WTC11 (cell line): ENCODE data around the gene TCF7L1. TPM values are rescaled to one million over a fixed set of nuclear protein-coding genes. Genes with fewer than 3 reads are reported as not detected.
A peak's percentile ranks its signal among the peaks of the same experiment; 100 is the strongest.

Experiments
- ATAC-seq: fragments of 200-7000 bp; cut with Tn5 transposase; 2 replicates; pipeline ENCODE4 v1.10.0; 2021; ENCODE audit warnings: mild to moderate bottlenecking, moderate library complexity
- CTCF ChIA-PET: fragments of 300-600 bp; sonication (Branson Sonifier 250); formaldehyde crosslinking; loops from one replicate; lab custom pipeline; 2021; ENCODE audit warnings: antibody characterized with exemption; lab: Charles Lee
- POLR2A ChIA-PET: fragments of 350-600 bp; sonication (Branson Sonifier 250); formaldehyde crosslinking; loops from one replicate; lab custom pipeline; 2021; ENCODE audit warnings: antibody characterized with exemption; lab: Charles Lee
- DNase-seq: peaks from one replicate; pipeline ENCODE4 v3.0.0; 2021; ENCODE audit warnings: low spot score
- H3K27ac Mint-ChIP-seq: 2 replicates; pipeline ENCODE4 v1.8.0; 2021; ENCODE audit warnings: mixed read lengths
- H3K27me3 Mint-ChIP-seq: 2 replicates; pipeline ENCODE4 v1.8.0; 2021; ENCODE audit warnings: low read depth, mild to moderate bottlenecking, moderate library complexity, mixed read lengths
- H3K36me3 Mint-ChIP-seq: 2 replicates; pipeline ENCODE4 v1.8.0; 2021; ENCODE audit warnings: mixed read lengths
- H3K4me1 Mint-ChIP-seq: 2 replicates; pipeline ENCODE4 v1.8.0; 2022; ENCODE audit warnings: mixed read lengths
- H3K4me3 Mint-ChIP-seq: 2 replicates; pipeline ENCODE4 v1.8.0; 2021; ENCODE audit warnings: mild to moderate bottlenecking, moderate library complexity, mixed read lengths
- H3K9me3 Mint-ChIP-seq: 2 replicates; pipeline ENCODE4 v1.8.0; 2021; ENCODE audit warnings: mixed read lengths
- CTCF ChIP-seq: fragments of 200-600 bp; IDR thresholded peaks from 2 replicates; pipeline ENCODE4 v1.8.0; 2022; ENCODE audit warnings: antibody characterized with exemption
- ELF4 ChIP-seq: sonication (generic); formaldehyde crosslinking; IDR thresholded peaks from 2 replicates; pipeline ENCODE4 v1.8.1; 2022; ENCODE audit warnings: low read depth, mild to moderate bottlenecking, moderate library complexity, missing genetic modification reagents
- EMX1 ChIP-seq: fragments of 250-450 bp; sonication (Bioruptor Pico); IDR thresholded peaks from 2 replicates; pipeline ENCODE4 v1.8.0; 2021; ENCODE audit warnings: mild to moderate bottlenecking
- FOXJ3 ChIP-seq: sonication (generic); formaldehyde crosslinking; IDR thresholded peaks from 2 replicates; pipeline ENCODE4 v1.9.0; 2021; ENCODE audit warnings: missing genetic modification reagents, mild to moderate bottlenecking, borderline replicate concordance
- IRF2 ChIP-seq: sonication (generic); formaldehyde crosslinking; IDR thresholded peaks from 2 replicates; pipeline ENCODE4 v1.8.0; 2022; ENCODE audit warnings: low read depth, missing genetic modification reagents, borderline replicate concordance
- NFYB ChIP-seq: sonication (generic); formaldehyde crosslinking; conservative IDR thresholded peaks from 2 replicates; pipeline ENCODE4 v1.8.0; 2022; ENCODE audit warnings: low read depth, missing genetic modification reagents
- PRRX2 ChIP-seq: fragments of 250-450 bp; sonication (Bioruptor Pico); IDR thresholded peaks from 2 replicates; pipeline ENCODE4 v1.8.0; 2021; ENCODE audit warnings: mild to moderate bottlenecking
- RORB ChIP-seq: fragments of 250-450 bp; sonication (Bioruptor Pico); IDR thresholded peaks from 2 replicates; pipeline ENCODE4 v1.9.0; 2021; ENCODE audit warnings: mild to moderate bottlenecking
- SOX15 ChIP-seq: fragments of 250-450 bp; sonication (Bioruptor Pico); IDR thresholded peaks from 2 replicates; pipeline ENCODE4 v1.9.0; 2021; ENCODE audit warnings: mild to moderate bottlenecking
- USF1 ChIP-seq: sonication (generic); formaldehyde crosslinking; IDR thresholded peaks from 2 replicates; pipeline ENCODE4 v1.8.0; 2022; ENCODE audit warnings: mild to moderate bottlenecking, missing genetic modification reagents
- ZNF671 ChIP-seq: fragments of 250-450 bp; sonication (Bioruptor Pico); IDR thresholded peaks from 2 replicates; pipeline ENCODE4 v1.8.0; 2021; ENCODE audit warnings: mild to moderate bottlenecking
- total RNA-seq: library from RNA; stranded (reverse); gene quantifications from 3 replicates; pipeline ENCODE4 v1.2.3, GENCODE V29; 2021
- TF ChIP-seq, protein P1 (sequence below): sonication (generic); formaldehyde crosslinking; IDR thresholded peaks from 2 replicates; pipeline ENCODE4 v1.8.1; 2022; ENCODE audit warnings: missing genetic modification reagents, borderline replicate concordance
- TF ChIP-seq, protein P2 (sequence below): sonication (generic); formaldehyde crosslinking; IDR thresholded peaks from 2 replicates; pipeline ENCODE4 v1.8.1; 2023; ENCODE audit warnings: mild to moderate bottlenecking, missing genetic modification reagents, borderline replicate concordance

The TCF7L1 gene
- total RNA-seq, 1 experiment from 2014 or later, result 104 TPM

- Mint-ChIP-seq H3K4me3 (no peak overlapping the region), H3K4me1 (peaks cover 69% of the 10 kb centered on the region), H3K27me3 (no peaks in the 10 kb centered on the region), H3K9me3 (no peaks in the 10 kb centered on the region), H3K27ac (peak overlapping the region; percentile 6; the same call in 1 of the 2 replicates), H3K36me3 (0 out of 2 replicates have a peak, but pooled peaks cover under 1% of the 10 kb centered on the region)
- ATAC-seq (no peak), DNase-seq (no peak)
- CTCF ChIA-PET, result interaction anchor here (1.0 to 1.4 kb wide), 3 partner anchors 29 to 41 kb away, joined by 3 to 6 read pairs (median 4); no protein-coding TSS in a partner anchor
- TF ChIP-seq IRF2 (CRISPR knock-in tag) (no peak), CTCF (no peak), EMX1 (CRISPR knock-in tag) (no peak), SOX15 (CRISPR knock-in tag) (no peak), ELF4 (CRISPR knock-in tag) (no peak), ZNF671 (CRISPR knock-in tag) (no peak), NFYB (CRISPR knock-in tag) (no peak), PRRX2 (CRISPR knock-in tag) (no peak), RORB (CRISPR knock-in tag) (no peak), FOXJ3 (CRISPR knock-in tag) (no peak)
- TF ChIP-seq, protein P1, sequence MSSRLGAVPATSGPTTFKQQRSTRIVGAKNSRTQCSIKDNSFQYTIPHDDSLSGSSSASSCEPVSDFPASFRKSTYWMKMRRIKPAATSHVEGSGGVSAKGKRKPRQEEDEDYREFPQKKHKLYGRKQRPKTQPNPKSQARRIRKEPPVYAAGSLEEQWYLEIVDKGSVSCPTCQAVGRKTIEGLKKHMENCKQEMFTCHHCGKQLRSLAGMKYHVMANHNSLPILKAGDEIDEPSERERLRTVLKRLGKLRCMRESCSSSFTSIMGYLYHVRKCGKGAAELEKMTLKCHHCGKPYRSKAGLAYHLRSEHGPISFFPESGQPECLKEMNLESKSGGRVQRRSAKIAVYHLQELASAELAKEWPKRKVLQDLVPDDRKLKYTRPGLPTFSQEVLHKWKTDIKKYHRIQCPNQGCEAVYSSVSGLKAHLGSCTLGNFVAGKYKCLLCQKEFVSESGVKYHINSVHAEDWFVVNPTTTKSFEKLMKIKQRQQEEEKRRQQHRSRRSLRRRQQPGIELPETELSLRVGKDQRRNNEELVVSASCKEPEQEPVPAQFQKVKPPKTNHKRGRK (CRISPR knock-in tag), result no peak
- TF ChIP-seq, protein P2, sequence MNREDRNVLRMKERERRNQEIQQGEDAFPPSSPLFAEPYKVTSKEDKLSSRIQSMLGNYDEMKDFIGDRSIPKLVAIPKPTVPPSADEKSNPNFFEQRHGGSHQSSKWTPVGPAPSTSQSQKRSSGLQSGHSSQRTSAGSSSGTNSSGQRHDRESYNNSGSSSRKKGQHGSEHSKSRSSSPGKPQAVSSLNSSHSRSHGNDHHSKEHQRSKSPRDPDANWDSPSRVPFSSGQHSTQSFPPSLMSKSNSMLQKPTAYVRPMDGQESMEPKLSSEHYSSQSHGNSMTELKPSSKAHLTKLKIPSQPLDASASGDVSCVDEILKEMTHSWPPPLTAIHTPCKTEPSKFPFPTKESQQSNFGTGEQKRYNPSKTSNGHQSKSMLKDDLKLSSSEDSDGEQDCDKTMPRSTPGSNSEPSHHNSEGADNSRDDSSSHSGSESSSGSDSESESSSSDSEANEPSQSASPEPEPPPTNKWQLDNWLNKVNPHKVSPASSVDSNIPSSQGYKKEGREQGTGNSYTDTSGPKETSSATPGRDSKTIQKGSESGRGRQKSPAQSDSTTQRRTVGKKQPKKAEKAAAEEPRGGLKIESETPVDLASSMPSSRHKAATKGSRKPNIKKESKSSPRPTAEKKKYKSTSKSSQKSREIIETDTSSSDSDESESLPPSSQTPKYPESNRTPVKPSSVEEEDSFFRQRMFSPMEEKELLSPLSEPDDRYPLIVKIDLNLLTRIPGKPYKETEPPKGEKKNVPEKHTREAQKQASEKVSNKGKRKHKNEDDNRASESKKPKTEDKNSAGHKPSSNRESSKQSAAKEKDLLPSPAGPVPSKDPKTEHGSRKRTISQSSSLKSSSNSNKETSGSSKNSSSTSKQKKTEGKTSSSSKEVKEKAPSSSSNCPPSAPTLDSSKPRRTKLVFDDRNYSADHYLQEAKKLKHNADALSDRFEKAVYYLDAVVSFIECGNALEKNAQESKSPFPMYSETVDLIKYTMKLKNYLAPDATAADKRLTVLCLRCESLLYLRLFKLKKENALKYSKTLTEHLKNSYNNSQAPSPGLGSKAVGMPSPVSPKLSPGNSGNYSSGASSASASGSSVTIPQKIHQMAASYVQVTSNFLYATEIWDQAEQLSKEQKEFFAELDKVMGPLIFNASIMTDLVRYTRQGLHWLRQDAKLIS (CRISPR knock-in tag), result no peak
- POLR2A ChIA-PET, result interaction anchor here (0.7 kb wide), 1 partner anchor 86 kb away, joined by 3 read pairs; no protein-coding TSS in a partner anchor
Measured at GRCh38 chr2:85226783-85227182, 93.6 kb downstream of the TCF7L1 start.

GRCh38 chr2:85230679-85231467 lies 97.7 kb downstream of the TCF7L1 start:
- H3K4me1 Mint-ChIP-seq, result peaks cover 80% of the 10 kb centered on the region
- CTCF ChIA-PET, result interaction anchor here (0.8 to 3.3 kb wide), 13 partner anchors 10 to 166 kb away, joined by 3 to 17 read pairs (median 4); partner anchors contain the start of gene TCF7L1
- POLR2A ChIA-PET, result interaction anchor here (1.4 to 1.9 kb wide), 2 partner anchors 25 to 40 kb away, joined by 3 to 9 read pairs; no protein-coding TSS in a partner anchor
- no peaks in the 10 kb centered on the region for H3K27me3 Mint-ChIP-seq
- DNase-seq (peak; percentile 44), ATAC-seq (peak; percentile 50)
- H3K4me3 Mint-ChIP-seq, result peak overlapping the region; percentile 18; the same call in 1 of the 2 replicates
- H3K27ac Mint-ChIP-seq, result peak overlapping the region; percentile 84
- H3K36me3 Mint-ChIP-seq, result peaks cover 8% of the 10 kb centered on the region; the same call in 1 of the 2 replicates
- peak; percentile 83; the same call in 1 of the 2 replicates for TF ChIP-seq USF1 (CRISPR knock-in tag)
- TF ChIP-seq ELF4 (CRISPR knock-in tag), result no peak
- TF ChIP-seq, all 79 proteins: peak for 1
- H3K9me3 Mint-ChIP-seq, result no peaks in the 10 kb centered on the region
